H9 (cell line): Measurements from ENCODE around the gene GPR68. TPM values are rescaled to one million over a fixed set of nuclear protein-coding genes. Genes with fewer than 3 reads are reported as not detected.

ENCODE experiments used
- DNase-seq: peaks from one replicate; pipeline ENCODE4 v3.0.0-alpha.2; 2017
- H2AFZ ChIP-seq: one replicate; pipeline ENCODE4 v1.6.1; 2013; ENCODE audit warnings: mild to moderate bottlenecking, low read length, control low read depth, moderate library complexity
- H2AK5ac ChIP-seq: 2 replicates; pipeline ENCODE4 v1.6.1; 2013; ENCODE audit warnings: low read length, control low read depth, mixed read lengths; ENCODE audit not compliant: insufficient read length
- H2BK120ac ChIP-seq: one replicate; pipeline ENCODE4 v1.6.1; 2013; ENCODE audit warnings: low read depth, mild to moderate bottlenecking, low read length, control low read depth, inconsistent platforms; ENCODE audit not compliant: poor library complexity, severe bottlenecking
- H2BK12ac ChIP-seq: 2 replicates; pipeline ENCODE4 v1.6.1; 2013; ENCODE audit warnings: low read length, control low read depth, mixed read lengths, low read depth; ENCODE audit not compliant: insufficient read length
- H2BK15ac ChIP-seq: 2 replicates; pipeline ENCODE4 v1.6.1; 2013; ENCODE audit warnings: low read depth, low read length, control low read depth
- H2BK20ac ChIP-seq: one replicate; pipeline ENCODE4 v1.6.1; 2013; ENCODE audit warnings: low read depth, mild to moderate bottlenecking, low read length, control low read depth, inconsistent platforms; ENCODE audit not compliant: poor library complexity, severe bottlenecking
- H2BK5ac ChIP-seq: 2 replicates; pipeline ENCODE4 v1.6.1; 2013; ENCODE audit warnings: low read length, control low read depth, mixed read lengths; ENCODE audit not compliant: insufficient read length
- H3K14ac ChIP-seq: 2 replicates; pipeline ENCODE4 v1.6.1; 2013; ENCODE audit warnings: low read length, control low read depth; ENCODE audit not compliant: insufficient read depth
- H3K18ac ChIP-seq: 2 replicates; pipeline ENCODE4 v1.6.1; 2013; ENCODE audit warnings: low read depth, mild to moderate bottlenecking, mixed read lengths, low read length, control low read depth; ENCODE audit not compliant: insufficient read length
- H3K23ac ChIP-seq: 2 replicates; pipeline ENCODE4 v1.6.1; 2013; ENCODE audit warnings: low read length, control low read depth, mixed read lengths, low read depth; ENCODE audit not compliant: insufficient read length
- H3K23me2 ChIP-seq: 2 replicates; pipeline ENCODE4 v1.6.1; 2013; ENCODE audit warnings: low read depth, mild to moderate bottlenecking, mixed read lengths, low read length, control low read depth; ENCODE audit not compliant: insufficient read length, poor library complexity, severe bottlenecking
- H3K27ac ChIP-seq: 2 replicates; pipeline ENCODE4 v1.5.1; 2013; ENCODE audit warnings: low read length, control low read depth, mixed read lengths, low read depth; ENCODE audit not compliant: insufficient read length
- H3K27me3 ChIP-seq: 2 replicates; pipeline ENCODE4 v1.6.1; 2013; ENCODE audit warnings: low read length, control low read depth, inconsistent platforms; ENCODE audit not compliant: insufficient read depth
- H3K4ac ChIP-seq: 2 replicates; pipeline ENCODE4 v1.6.1; 2013; ENCODE audit warnings: low read depth, mild to moderate bottlenecking, control low read depth, inconsistent platforms, low read length, moderate library complexity
- H3K4me1 ChIP-seq: 2 replicates; pipeline ENCODE4 v1.6.1; 2013; ENCODE audit warnings: low read length, control low read depth, inconsistent platforms; ENCODE audit not compliant: insufficient read depth
- H3K4me2 ChIP-seq: 2 replicates; pipeline ENCODE4 v1.6.1; 2013; ENCODE audit warnings: low read length, control low read depth, mixed read lengths; ENCODE audit not compliant: insufficient read length, insufficient read depth
- H3K56ac ChIP-seq: 2 replicates; pipeline ENCODE4 v1.6.1; 2013; ENCODE audit warnings: low read depth, mild to moderate bottlenecking, mixed read lengths, low read length, control low read depth; ENCODE audit not compliant: insufficient read length
- H3K79me1 ChIP-seq: 2 replicates; pipeline ENCODE4 v1.6.1; 2013; ENCODE audit warnings: low read depth, mild to moderate bottlenecking, moderate library complexity, low read length, control low read depth, inconsistent platforms; ENCODE audit not compliant: insufficient read depth, poor library complexity, severe bottlenecking
- H3K79me2 ChIP-seq: 2 replicates; pipeline ENCODE4 v1.6.1; 2013; ENCODE audit warnings: low read length, control low read depth, inconsistent platforms; ENCODE audit not compliant: insufficient read depth
- H3K9ac ChIP-seq: 2 replicates; pipeline ENCODE4 v1.6.1; 2013; ENCODE audit warnings: low read length, control low read depth, mixed read lengths; ENCODE audit not compliant: insufficient read length; ENCODE audit errors: extremely low read depth
- H3K9me3 ChIP-seq: one replicate; pipeline ENCODE4 v1.6.1; 2013; ENCODE audit warnings: low read depth, low read length, inconsistent platforms; ENCODE audit not compliant: control insufficient read depth
- H3T11ph ChIP-seq: one replicate; pipeline ENCODE4 v1.6.1; 2013; ENCODE audit warnings: mild to moderate bottlenecking, low read length, control low read depth, inconsistent platforms
- H4K20me1 ChIP-seq: one replicate; pipeline ENCODE4 v1.6.1; 2013; ENCODE audit not compliant: control insufficient read depth, insufficient read length, insufficient read depth
- H4K5ac ChIP-seq: 2 replicates; pipeline ENCODE4 v1.6.1; 2013; ENCODE audit warnings: low read depth, mild to moderate bottlenecking, mixed read lengths, low read length, control low read depth; ENCODE audit not compliant: insufficient read length
- H4K8ac ChIP-seq: replicated peaks from 2 replicates; pipeline ENCODE4 v1.6.1; 2013; ENCODE audit warnings: low read length, control low read depth, mixed read lengths, low read depth; ENCODE audit not compliant: insufficient read length
- H4K91ac ChIP-seq: 2 replicates; pipeline ENCODE4 v1.6.1; 2013; ENCODE audit warnings: low read depth, mild to moderate bottlenecking, moderate library complexity, mixed read lengths, low read length, control low read depth; ENCODE audit not compliant: insufficient read length
- H3K27ac Mint-ChIP-seq, 3 experiments: 2 replicates in 2 of 3; 3 replicates in 1 of 3; pipeline ENCODE4 v1.8.0; 2020 to 2021; ENCODE audit warnings: mixed read lengths in 3 of 3, mild to moderate bottlenecking in 1 of 3, moderate library complexity in 1 of 3
- H3K27me3 Mint-ChIP-seq: 2 replicates; pipeline ENCODE4 v1.8.0; 2021; ENCODE audit warnings: low read depth, mild to moderate bottlenecking, moderate library complexity, mixed read lengths
- H3K36me3 Mint-ChIP-seq, 3 experiments: 2 replicates in 2 of 3; 3 replicates in 1 of 3; pipeline ENCODE4 v1.8.0; 2020 to 2021; ENCODE audit warnings: low read depth in 3 of 3, mixed read lengths in 3 of 3; ENCODE audit not compliant: insufficient read depth in 1 of 3
- H3K4me1 Mint-ChIP-seq, 2 experiments: 2 replicates each; pipeline ENCODE4 v1.8.0; 2020; ENCODE audit warnings: mixed read lengths in 2 of 2
- H3K4me3 Mint-ChIP-seq, 2 experiments: 2 replicates in 1 of 2; 3 replicates in 1 of 2; pipeline ENCODE4 v1.8.0; 2020 to 2021; ENCODE audit warnings: mild to moderate bottlenecking in 2 of 2, mixed read lengths in 2 of 2, moderate library complexity in 1 of 2
- H3K9me3 Mint-ChIP-seq, 2 experiments: 2 replicates in 1 of 2; 3 replicates in 1 of 2; pipeline ENCODE4 v1.8.0; 2020; ENCODE audit warnings: mild to moderate bottlenecking in 2 of 2, mixed read lengths in 2 of 2, moderate library complexity in 1 of 2
- CTCF ChIP-seq: fragments of 200-600 bp; sonication (generic); conservative IDR thresholded peaks from 3 replicates; pipeline ENCODE4 v1.8.0; 2021; ENCODE audit warnings: antibody characterized with exemption, mild to moderate bottlenecking
- WGBS: extraction: QIAGEN DNeasy Blood & Tissue Kit; methylation state at CpG from one replicate; pipeline ENCODE4 v1.1.7; 2013; ENCODE audit warnings: missing lambda C conversion rate, low lambda C conversion rate, mixed read lengths; ENCODE audit not compliant: insufficient read length; ENCODE audit errors: extremely low coverage; 5-methylcytosine and 5-hydroxymethylcytosine counted together
- total RNA-seq: library from RNA; stranded (reverse); gene quantifications from 2 replicates; pipeline ENCODE4 v1.2.1, GENCODE V29; 2021

Gene GPR68
- total RNA-seq, 1 experiment from 2014 or later = 0.33 TPM

GRCh38 chr14:91232052-91232451 lies 12.5 kb downstream of the GPR68 start:
- Histone ChIP-seq H3K4me1 (peaks cover 4% of the 10 kb centered on the region), H4K20me1 (no peaks in the 10 kb centered on the region), H2AFZ (no peak overlapping the region), H3K14ac (no peak overlapping the region), H3K4me2 (no peak overlapping the region), H2BK12ac (no peak overlapping the region), H3K79me2 (no peaks in the 10 kb centered on the region), H3K23ac (no peak overlapping the region), H3K23me2 (no peaks in the 10 kb centered on the region), H3K27me3 (no peaks in the 10 kb centered on the region), H2BK5ac (no peak overlapping the region), H2BK120ac (no peak overlapping the region), H2BK20ac (no peak overlapping the region), H4K8ac (no peak overlapping the region), H3K9me3 (no peaks in the 10 kb centered on the region), H4K91ac (no peak overlapping the region), H3T11ph (no peak overlapping the region), H3K18ac (no peak overlapping the region), H3K9ac (no peak overlapping the region), H3K27ac (no peak overlapping the region), H4K5ac (no peak overlapping the region), H3K56ac (no peak overlapping the region), H2AK5ac (no peak overlapping the region), H2BK15ac (no peak overlapping the region), H3K79me1 (no peaks in the 10 kb centered on the region), H3K4ac (no peak overlapping the region)
- WGBS = no CpG with 5 or more reads among the region's 2 CpGs
- TF ChIP-seq CTCF = no peak
- H3K4me3 Mint-ChIP-seq = no peak overlapping the region
- H3K9me3 Mint-ChIP-seq = peaks cover 10 to 16% of the 10 kb centered on the region in 2 experiments; a peak in 4 of 5 replicates
- no peak overlapping the region for H3K27ac Mint-ChIP-seq
- DNase-seq = no peak
- H3K4me1 Mint-ChIP-seq = peaks cover 12 to 13% of the 10 kb centered on the region in 2 experiments
- H3K36me3 Mint-ChIP-seq = peaks cover 12 to 19% (median 14%) of the 10 kb centered on the region in 3 experiments
- H3K27me3 Mint-ChIP-seq = peaks cover 12% of the 10 kb centered on the region
